Tibial artery (tissue), 4 donors: ENCODE data around the gene CYP4A11.
"Not testable (repeated sequence)": the region's sequence is repeated elsewhere in the genome, so short reads cannot be mapped to it uniquely, and the experiment has no call there.

Experiments
- DNase-seq, 2 donors: peaks; one replicate each; pipeline ENCODE4 v3.0.0-alpha.2; 2019
- H3K27ac ChIP-seq, 2 donors: fragments of 200-600 bp; sonication (generic) in 1 of 2; 1 replicate in 1 of 2; 2 replicates in 1 of 2; pipeline ENCODE4 v1.5.1; 2018 to 2019; ENCODE audit warnings: mild to moderate bottlenecking in 1 of 2
- H3K27me3 ChIP-seq, 2 donors: fragments of 200-600 bp; sonication (generic) in 1 of 2; one replicate each; pipeline versions ENCODE4 v1.5.1 to v1.6.0; 2016 to 2019
- H3K36me3 ChIP-seq, 3 donors: fragments of 200-600 bp; sonication (generic) in 2 of 3; one replicate each; pipeline ENCODE4 v1.5.1; 2016 to 2019; ENCODE audit warnings: mild to moderate bottlenecking in 2 of 3
- H3K4me1 ChIP-seq, 4 donors: fragments of 200-600 bp; sonication (generic) in 2 of 4; 1 replicate in 3 of 4; 2 replicates in 1 of 4; pipeline ENCODE4 v1.5.1; 2016 to 2019
- H3K4me3 ChIP-seq, 2 donors: fragments of 200-600 bp; sonication (generic) in 1 of 2; 1 replicate in 1 of 2; 2 replicates in 1 of 2; pipeline ENCODE4 v1.5.1; 2018 to 2019; ENCODE audit warnings: mild to moderate bottlenecking in 2 of 2
- H3K9me3 ChIP-seq, 3 donors: fragments of 200-600 bp; sonication (generic) in 1 of 3; one replicate each; pipeline ENCODE4 v1.5.1; 2016 to 2019
- intact Hi-C: fragments of 100-400 bp; cut with DNase I; formaldehyde crosslinking; loops from one replicate; pipeline ENCODE4 v1.15.0; 2023; ENCODE audit warnings: low total_unique reads
- TF ChIP-seq, protein P1 (sequence below), 2 experiments: fragments of 200-600 bp in 1 of 2; fragments of 450-650 bp in 1 of 2; IDR thresholded peaks; one replicate each; pipeline ENCODE4 v1.5.1; 2017 to 2019; ENCODE audit warnings: antibody characterized with exemption in 2 of 2, mild to moderate bottlenecking in 1 of 2, moderate library complexity in 1 of 2

CYP4A11 gene

DNA sequence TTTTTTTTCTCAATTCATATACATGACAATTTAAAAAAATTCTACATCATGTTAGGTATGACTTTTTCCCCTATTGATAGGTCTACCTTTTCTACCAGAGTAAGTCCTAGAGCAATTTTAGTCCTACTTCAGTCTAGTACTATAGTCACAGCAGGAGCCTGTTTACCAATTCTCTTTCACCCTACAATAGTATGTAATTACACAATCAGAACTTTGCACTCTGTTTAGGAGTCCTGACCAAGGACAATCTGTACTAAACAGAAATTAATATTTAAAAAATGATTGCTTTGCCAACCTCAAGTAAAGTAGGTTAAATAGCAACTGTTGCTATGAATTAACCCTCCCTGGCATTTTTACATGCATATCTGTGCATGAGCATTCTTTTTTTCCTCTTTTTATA lies 810 bp upstream of the CYP4A11 start:
- intact Hi-C loops, result loop anchor here (5.0 kb wide), 1 partner anchor 195 kb away; the partner anchor contains the start of gene CYP4A22

GRCh38 chr1:46940307-46940706 lies 969 bp downstream of the CYP4A11 start:
- intact Hi-C loops, result loop anchor here (5.0 kb wide), 1 partner anchor 197 kb away; the partner anchor contains the start of gene CYP4A22
- Histone ChIP-seq H3K27me3 (no peaks in the 10 kb centered on the region), H3K9me3 (no peaks in the 10 kb centered on the region), H3K4me3 (no peak overlapping the region), H3K36me3 (no peaks in the 10 kb centered on the region), H3K27ac (no peak overlapping the region), H3K4me1 (no peaks in the 10 kb centered on the region)
- DNase-seq, result no peak
- TF ChIP-seq, protein P1, sequence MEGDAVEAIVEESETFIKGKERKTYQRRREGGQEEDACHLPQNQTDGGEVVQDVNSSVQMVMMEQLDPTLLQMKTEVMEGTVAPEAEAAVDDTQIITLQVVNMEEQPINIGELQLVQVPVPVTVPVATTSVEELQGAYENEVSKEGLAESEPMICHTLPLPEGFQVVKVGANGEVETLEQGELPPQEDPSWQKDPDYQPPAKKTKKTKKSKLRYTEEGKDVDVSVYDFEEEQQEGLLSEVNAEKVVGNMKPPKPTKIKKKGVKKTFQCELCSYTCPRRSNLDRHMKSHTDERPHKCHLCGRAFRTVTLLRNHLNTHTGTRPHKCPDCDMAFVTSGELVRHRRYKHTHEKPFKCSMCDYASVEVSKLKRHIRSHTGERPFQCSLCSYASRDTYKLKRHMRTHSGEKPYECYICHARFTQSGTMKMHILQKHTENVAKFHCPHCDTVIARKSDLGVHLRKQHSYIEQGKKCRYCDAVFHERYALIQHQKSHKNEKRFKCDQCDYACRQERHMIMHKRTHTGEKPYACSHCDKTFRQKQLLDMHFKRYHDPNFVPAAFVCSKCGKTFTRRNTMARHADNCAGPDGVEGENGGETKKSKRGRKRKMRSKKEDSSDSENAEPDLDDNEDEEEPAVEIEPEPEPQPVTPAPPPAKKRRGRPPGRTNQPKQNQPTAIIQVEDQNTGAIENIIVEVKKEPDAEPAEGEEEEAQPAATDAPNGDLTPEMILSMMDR (IDR thresholded peaks at IDR 0.05), result no peak

More for the DNA sequence above, 810 bp upstream of the CYP4A11 start:
- Histone ChIP-seq H3K27ac (no peak overlapping the region), H3K9me3 (no peaks in the 10 kb centered on the region), H3K4me3 (no peak overlapping the region), H3K4me1 (no peaks in the 10 kb centered on the region), H3K36me3 (no peaks in the 10 kb centered on the region), H3K27me3 (no peaks in the 10 kb centered on the region)
- TF ChIP-seq, protein P1 (IDR thresholded peaks at IDR 0.05), result no peak
- no peak for DNase-seq

- TF ChIP-seq, protein P1 (IDR thresholded peaks at IDR 0.05), result no peak
- DNase-seq, result no peak
- intact Hi-C loops, result no loop called here
- H3K4me1 ChIP-seq, result no peaks in the 10 kb centered on the region
- no peak overlapping the region for H3K27ac ChIP-seq
- no peaks in the 10 kb centered on the region for H3K27me3 ChIP-seq
- H3K4me3 ChIP-seq, result no peak overlapping the region
- H3K36me3 ChIP-seq, result no peaks in the 10 kb centered on the region
- H3K9me3 ChIP-seq, result no peaks in the 10 kb centered on the region
Observed at GRCh38 chr1:46937270-46937669, 4.0 kb downstream of the CYP4A11 start.

DNA sequence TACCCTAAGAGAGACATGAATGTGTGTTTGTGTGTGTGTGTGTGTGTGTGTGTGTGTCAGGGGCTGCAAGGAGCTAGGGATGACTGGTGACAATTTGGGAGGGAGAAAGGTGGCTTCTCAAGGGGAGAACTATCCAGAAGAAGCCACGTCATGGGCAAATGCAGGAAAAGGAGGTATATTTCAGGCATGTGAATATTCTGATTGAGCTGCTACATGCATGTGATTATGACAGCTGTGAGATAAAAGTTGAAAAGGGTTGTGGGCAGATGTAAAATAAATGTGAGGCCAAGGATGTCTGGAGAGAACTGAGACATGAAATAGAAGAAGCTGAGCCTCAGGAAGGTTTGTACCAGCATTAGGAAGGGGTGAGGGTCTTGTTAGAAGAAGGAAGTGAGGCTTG lies 4.5 kb downstream of the CYP4A11 start:
- Histone ChIP-seq H3K9me3 (no peaks in the 10 kb centered on the region), H3K27ac (no peak overlapping the region), H3K36me3 (no peaks in the 10 kb centered on the region), H3K4me1 (no peaks in the 10 kb centered on the region), H3K27me3 (no peaks in the 10 kb centered on the region), H3K4me3 (no peak overlapping the region)
- TF ChIP-seq, protein P1 (IDR thresholded peaks at IDR 0.05), result no peak
- no peak for DNase-seq
- intact Hi-C loops, result no loop called here

DNA sequence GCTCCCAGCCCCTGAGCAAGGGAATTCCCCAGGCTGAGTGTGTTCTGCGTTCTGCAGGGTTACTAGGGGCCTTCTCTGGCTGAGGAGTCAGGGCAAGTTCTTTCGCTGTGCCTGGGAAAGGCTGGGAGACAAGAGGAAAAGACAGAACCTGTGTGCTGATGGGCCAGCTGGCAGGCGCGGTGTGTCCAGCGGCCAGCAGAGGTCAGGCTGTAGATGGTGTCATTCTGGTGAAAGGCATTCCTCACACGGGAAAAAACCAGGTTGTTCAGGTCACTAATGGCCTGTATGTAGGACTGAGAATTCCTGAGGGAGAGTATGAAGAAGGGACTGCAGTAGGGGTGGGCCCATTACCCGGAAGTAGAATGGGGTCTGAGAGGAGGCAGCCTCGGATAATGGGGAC lies 6.4 kb downstream of the CYP4A11 start:
- H3K36me3 ChIP-seq, H3K27me3 ChIP-seq, intact Hi-C loops, H3K4me3 ChIP-seq, H3K4me1 ChIP-seq, H3K9me3 ChIP-seq, H3K27ac ChIP-seq, DNase-seq: not testable (repeated sequence)
- TF ChIP-seq, protein P1 (IDR thresholded peaks at IDR 0.05), result peak; percentile 52 to 67

DNA sequence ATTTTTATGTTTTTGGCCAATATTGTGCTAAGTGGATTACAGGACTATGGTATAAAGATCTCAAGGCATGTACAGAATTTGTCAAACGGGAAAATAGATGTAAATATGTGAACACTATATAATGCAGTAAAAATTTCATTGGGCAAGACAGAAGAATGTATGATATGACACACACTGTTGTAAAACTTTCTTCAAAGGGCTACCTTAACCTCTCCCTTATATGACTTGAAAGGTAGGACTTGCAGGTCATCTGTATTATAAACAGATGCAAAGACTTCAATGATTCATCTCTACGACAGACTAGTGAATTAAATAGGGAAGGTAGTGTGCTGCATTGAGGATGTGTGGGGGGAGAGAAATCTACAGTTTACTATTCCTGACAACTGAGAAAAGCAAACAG lies 9.3 kb downstream of the CYP4A11 start:
- H3K27ac ChIP-seq, H3K4me3 ChIP-seq, H3K27me3 ChIP-seq, DNase-seq, H3K36me3 ChIP-seq, H3K4me1 ChIP-seq, intact Hi-C loops, H3K9me3 ChIP-seq: not testable (repeated sequence)
